Measurements from ENCODE around the gene CAMKMT.

The CAMKMT gene

DNA sequence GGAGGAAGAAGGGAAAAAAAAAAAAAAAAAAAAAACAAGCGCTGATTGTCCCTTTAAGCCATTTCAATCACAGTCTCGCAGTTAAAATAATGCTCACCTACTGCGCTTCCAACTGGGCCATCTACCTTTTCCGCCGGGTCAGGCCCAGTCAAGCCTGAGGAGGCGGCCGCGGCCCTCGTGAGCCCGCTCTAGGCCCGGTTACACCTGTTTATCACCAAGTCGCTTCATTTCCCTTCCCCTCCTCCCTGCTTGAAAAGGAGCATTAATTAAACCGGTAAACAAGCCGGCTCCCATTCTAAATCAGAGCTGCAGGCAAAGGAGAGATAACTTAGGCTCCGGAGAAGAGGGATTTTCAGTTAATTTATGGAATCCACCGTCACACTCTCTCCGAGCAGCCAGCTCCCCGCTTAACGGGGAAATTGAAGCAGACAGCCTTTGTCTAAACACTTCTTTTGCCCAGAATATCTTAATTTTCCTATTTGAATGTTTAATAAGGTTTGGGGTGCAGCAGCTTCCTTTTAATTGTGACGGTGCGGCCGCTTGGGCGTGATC, 439.6 kb downstream of the CAMKMT start:
- no peak for DNase-seq (ENCODE audit: low read depth)

DNA sequence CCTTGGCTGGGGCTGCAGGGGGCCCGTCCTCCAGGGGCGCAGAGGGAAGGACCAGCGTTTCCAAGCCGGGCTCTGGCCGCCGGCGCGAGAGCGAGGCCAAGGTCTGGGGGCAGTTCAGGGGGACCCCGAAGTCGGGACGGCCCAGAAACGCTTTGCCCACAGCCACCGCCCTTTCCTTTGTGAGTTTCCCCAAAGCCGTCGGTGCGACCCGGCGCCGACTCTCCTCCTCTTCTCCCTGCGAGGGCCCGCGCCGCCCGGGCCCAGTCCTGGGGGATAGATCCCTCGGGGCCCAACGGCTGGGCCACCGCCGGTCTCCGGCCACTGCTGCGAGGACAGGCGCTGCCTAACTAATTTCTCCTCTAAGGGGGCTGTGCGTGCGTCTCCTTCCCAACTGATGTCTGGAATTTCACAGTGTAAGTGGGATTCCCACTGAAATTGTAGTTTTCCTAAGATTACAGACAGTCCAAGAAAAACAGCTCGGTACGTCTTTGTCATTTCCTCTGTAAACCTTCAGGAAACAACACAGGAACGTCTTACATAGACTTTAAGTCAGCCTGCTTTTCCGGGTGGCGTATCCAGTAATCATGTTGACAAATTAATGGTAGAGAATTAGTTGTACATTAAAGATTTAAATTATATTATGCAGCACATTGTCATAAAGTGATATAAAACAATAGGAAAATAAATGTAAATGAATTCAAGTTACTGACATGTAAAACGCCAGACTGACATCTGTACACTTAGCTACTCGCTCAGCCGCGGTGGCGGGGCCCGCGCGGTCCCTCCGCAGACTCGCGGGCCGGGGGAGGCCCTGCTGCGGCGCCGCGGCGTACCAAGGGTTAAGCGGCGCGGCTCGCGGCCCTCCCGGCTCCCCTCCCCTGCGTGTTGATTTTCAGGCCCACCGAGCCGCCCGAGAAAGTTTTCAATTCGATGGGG, 440.4 kb downstream of the CAMKMT start:
- no peak for DNase-seq (ENCODE audit: low read depth)

DNA sequence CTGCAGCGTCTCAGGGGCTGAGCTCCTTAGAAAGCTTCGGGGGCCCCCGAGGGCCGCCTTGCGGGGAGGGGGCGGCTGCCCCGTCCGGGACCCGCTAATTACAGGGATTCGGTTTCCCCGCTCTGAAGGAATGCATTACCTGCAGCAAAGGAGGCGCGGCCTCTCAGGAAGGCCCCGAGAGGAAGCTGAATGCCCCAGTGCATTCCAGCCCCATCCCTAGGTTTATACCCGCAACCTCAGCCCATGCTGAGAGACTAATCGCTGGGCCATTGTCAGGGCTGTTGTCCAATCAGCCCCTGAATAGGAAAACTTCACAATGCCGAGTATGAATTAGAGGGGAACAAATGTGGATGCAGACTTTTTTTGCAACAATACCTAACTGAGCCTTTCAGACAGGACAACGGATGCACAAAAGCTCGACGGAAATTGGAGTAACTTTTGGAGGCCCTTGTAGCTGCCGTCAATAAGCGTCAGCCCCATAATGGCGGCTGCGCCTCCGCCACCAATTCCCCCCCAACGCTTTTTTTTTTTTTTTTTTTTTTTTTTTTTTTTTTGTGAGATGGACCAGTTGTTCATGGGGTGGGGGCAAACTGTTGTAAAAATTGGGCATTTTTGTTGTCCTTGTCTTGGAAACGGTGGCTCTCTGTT, 441.2 kb downstream of the CAMKMT start:
- DNase-seq (ENCODE audit: low read depth) = no peak

- DNase-seq (ENCODE audit: low read depth) = no peak
Observed at GRCh38 chr2:44804406-44805265, 442.9 kb downstream of the CAMKMT start.

DNA sequence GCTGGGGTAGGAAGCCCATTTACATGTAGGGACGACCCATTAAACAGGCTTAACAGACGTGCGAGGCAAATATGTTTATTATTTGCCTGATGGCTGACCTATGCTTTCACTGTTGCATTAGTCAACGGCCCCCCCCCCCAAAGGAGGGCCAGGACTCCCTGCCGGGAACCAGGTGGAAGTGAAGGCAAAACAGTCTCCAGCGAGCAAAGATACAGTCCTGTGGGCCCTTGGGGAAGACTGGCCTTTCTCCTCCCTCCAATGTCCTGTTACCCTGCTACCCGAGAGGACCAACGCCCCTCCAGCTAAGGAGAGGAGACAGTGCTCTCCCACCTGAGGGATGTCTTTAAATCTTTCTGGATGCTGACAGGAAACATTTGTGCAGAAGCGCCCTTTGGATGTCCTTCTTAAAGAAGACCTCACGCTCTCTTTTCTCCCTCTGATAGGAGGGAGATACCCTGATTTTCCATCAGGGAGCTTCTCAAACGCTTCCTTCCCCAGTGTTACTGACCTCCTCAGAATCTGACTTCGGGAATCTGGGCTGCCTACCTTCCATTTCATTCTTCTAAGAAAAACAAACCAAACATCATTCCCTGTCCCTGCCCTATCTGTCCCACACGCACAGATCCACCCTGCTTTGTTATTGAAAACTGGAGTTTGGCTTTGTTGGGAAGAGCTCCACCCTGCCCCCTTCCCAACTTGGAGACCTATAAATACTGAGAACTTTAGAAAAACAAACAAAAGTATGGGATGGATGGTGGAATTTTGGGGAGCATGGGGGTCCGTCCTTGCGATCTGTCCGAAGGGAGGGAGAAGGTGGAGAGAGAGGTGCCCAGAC, 443.9 kb downstream of the CAMKMT start:
- no peak for DNase-seq (ENCODE audit: low read depth)

GRCh38 chr2:44807201-44808025, 445.7 kb downstream of the CAMKMT start:
- no peak for DNase-seq (ENCODE audit: low read depth)

GRCh38 chr2:44810892-44811530, 449.3 kb downstream of the CAMKMT start:
- no peak for DNase-seq (ENCODE audit: low read depth)

DNA sequence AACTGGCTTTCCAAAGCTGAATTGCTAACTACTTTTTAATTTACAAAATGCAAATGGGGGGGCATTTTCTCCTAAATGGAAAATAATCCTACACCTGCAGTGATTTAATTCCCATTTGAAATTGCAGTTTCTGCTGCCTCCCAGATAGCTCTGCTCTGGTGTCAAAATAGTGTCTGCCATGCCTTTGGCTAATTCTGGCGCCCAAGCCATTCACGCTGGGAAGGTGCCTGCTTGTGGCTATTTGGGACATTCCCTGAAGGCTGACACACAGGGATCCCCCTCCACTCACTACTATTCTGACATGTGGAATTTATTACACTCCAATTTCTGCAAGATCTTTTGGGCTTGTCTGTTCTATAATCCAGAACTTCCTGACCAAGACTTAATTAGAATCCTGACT, 451.4 kb downstream of the CAMKMT start:
- no peak for DNase-seq (ENCODE audit: low read depth)

DNA sequence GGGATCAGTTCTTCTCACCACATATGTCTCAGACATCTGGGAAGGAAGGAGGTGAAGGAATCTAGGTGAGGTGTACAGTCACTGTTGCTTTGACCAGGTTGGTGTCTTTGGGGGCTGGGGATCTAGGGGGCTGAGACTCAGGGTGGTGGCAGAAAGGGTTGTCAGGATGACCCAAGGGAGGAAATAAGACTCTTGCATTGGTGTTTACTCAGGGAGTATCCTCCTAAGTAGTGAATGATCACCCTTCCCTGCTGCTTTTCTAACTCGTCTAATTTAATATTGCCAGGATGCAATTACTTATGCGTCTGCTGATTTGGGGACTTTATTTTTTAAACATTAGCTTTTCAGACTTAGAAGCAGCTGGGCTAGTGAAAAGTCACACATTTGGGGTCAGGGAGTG, 451.9 kb downstream of the CAMKMT start:
- DNase-seq (ENCODE audit: low read depth) = no peak

DNA sequence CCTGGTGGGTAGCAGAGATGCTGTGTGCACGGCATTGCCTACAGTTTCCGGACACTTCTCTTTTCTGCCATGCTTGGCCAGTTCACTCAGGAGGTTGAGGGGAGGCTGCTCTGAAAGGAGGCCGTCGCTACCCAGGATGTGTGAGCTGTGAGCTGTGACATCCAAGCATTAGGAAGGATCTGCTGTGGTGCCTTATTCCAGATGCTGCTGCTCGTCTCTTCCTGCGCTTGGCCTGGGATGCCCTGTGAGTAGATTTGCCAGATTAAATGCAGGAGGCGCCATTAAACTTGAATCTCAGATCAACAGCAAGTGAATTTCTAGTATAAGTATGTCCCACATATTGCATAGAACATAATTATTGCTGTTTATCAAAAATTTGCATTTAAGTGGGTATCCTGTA, 455.5 kb downstream of the CAMKMT start:
- DNase-seq (ENCODE audit: low read depth) = no peak

DNA sequence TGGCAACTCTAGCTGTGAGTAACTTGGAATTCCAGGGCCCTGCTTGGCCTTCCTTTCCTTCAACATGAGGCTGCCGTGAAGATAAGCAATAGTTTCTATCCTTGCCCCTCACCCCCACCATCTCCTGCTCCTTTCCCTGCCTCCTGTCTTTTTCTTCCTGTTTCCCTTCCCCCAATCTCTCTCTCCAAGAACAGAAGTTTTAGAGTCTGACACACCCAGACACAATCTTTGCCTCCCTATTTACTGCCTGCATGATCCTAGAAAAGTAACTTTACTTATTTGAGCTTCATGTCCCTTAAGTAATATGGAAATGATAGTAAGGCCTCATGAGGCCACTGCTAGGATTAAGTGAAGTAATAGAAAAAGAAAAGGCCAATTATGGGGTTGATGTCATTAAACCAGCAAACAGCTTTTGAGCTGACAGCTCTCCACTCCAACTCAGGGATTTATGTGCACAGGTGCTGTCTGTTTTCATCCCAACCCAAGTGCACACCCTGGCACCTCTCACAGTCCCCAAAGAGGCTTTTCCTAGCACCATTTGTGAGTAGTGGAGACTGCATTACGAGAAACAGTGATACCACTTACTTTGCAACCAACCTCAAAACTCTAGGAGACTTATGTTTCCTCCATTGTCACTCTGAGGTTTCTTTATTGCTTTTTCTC, 456.1 kb downstream of the CAMKMT start:
- DNase-seq (ENCODE audit: low read depth) = no peak

DNA sequence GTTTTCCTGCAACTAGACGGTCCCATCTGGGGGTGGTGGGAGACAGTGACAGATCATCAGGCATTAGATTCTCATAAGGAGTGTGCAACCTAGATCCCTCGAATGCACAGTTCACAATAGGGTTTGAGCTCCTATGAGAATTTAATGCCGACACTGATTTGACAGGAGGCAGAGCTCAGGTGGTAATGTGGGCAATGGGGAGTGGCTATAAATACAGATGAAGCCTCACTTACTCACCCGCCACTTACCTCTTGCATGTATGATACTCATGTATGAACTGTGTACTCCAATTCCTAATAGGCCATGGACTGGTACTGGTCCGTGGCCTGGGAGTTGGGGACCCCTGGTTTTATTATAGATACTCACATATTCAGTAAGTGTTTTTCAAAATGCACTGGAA, 457.3 kb downstream of the CAMKMT start:
- DNase-seq (ENCODE audit: low read depth) = no peak

GRCh38 chr2:44821500-44821899, 459.8 kb downstream of the CAMKMT start:
- DNase-seq (ENCODE audit: low read depth) = no peak

DNA sequence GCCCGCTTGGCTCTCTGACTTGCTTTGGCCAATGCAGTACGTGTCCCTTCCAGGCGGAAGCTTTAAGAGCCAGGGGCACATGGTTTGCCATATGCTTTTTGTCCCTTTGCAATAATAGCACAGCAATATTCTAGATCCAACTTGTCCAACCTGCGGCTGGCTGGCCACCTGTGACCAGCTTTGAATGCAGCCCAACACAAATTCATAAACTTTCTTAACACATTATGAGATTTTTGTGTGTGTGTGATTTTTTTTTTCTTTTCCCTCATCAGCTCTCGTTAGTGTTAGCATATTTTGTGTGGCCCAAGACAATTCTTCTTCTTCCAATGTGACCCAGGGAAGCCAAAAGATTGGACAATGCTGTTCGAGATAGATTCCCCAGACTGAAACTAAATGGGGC, 460.4 kb downstream of the CAMKMT start:
- DNase-seq (ENCODE audit: low read depth) = no peak
